ENCODE measurements around the gene STYK1. TPM values are rescaled to one million over a fixed set of nuclear protein-coding genes. Genes with fewer than 3 reads are reported as not detected.

Gene STYK1
- total RNA-seq, 1 donor from 2014 or later, result 0.15 TPM

DNA sequence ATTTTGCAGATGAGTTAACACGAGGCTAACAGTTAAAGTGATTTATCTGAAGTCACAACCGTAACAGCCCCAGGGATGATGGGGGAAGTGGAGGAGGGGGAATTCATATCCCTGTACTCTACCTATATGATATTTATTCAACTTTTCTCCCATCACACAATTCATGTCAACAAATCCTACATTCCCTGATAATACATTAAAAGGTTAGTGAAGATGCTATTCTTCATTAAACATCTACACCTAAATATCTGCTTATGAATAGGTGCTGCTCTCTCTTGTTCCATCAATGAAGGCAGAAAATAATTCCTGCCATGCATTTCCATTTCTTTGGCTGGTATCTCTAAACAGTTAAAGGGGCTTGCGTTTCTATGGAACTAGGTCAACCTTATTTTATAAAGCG lies 42.4 kb upstream of the STYK1 start:
- no peaks in the 10 kb centered on the region for H3K9me3 Mint-ChIP-seq
- no peaks in the 10 kb centered on the region for H3F3A ChIP-seq (ENCODE audit: low read depth)
- no peaks in the 10 kb centered on the region for H3K27me3 ChIP-seq
- H3K4me1 Mint-ChIP-seq, result peaks cover 22% of the 10 kb centered on the region
- no peak overlapping the region for H3K4me3 ChIP-seq
- H4K20me1 ChIP-seq (ENCODE audit: low read depth), result peaks cover 15% of the 10 kb centered on the region
- H3K27ac Mint-ChIP-seq, result no peak overlapping the region
- TF ChIP-seq EZH2phosphoT487 (IDR thresholded peaks at IDR 0.05) (no peak), EZH2 (IDR thresholded peaks at IDR 0.05) (no peak)
- no peak for DNase-seq (ENCODE audit: low spot score)
- no peaks in the 10 kb centered on the region for H3K27me3 Mint-ChIP-seq (ENCODE audit: insufficient read depth, low read depth)
- H3K4me1 ChIP-seq, result peaks cover 45% of the 10 kb centered on the region
- H3K9ac ChIP-seq, result no peak overlapping the region
- no peak overlapping the region for H3K4me2 ChIP-seq
- peaks cover 59% of the 10 kb centered on the region for H3K79me2 ChIP-seq (ENCODE audit: low read depth)
- H2AFZ ChIP-seq (replicated peaks), result no peak overlapping the region
- no peaks in the 10 kb centered on the region for H3K9me3 ChIP-seq (ENCODE audit: low read depth)
- H3K36me3 ChIP-seq, result peaks cover 16% of the 10 kb centered on the region
- H3K36me3 Mint-ChIP-seq, result peaks cover 16% of the 10 kb centered on the region
- H3K4me3 Mint-ChIP-seq, result no peak overlapping the region
- no peak overlapping the region for H3K27ac ChIP-seq

DNA sequence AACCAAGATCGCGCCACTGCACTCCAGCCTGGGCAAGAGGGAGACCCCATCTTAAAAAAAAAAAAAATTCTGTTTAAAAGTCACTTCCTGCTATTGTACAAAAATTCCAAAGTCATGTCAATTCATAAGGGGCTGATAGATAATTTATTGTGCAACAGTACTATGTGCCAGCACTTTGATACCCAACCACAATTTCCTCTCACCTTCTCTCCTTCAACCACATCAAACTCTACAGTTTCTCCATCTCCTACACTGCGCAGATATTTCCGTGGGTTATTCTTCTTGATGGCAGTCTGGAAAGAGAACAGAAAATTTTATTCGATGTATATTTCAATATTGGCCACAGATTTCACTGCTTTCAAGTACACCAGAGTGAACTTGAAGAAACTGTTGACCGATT lies 41.6 kb upstream of the STYK1 start:
- Mint-ChIP-seq H3K4me3 (no peak overlapping the region), H3K36me3 (peaks cover 16% of the 10 kb centered on the region), H3K4me1 (peaks cover 15% of the 10 kb centered on the region), H3K27ac (no peak overlapping the region), H3K27me3 (ENCODE audit: insufficient read depth, low read depth) (no peaks in the 10 kb centered on the region), H3K9me3 (no peaks in the 10 kb centered on the region)
- TF ChIP-seq EZH2phosphoT487 (IDR thresholded peaks at IDR 0.05), result no peak
- H3F3A ChIP-seq (ENCODE audit: low read depth), result no peaks in the 10 kb centered on the region
- H3K27me3 ChIP-seq, result no peaks in the 10 kb centered on the region
- no peak overlapping the region for H3K4me3 ChIP-seq
- peaks cover 18% of the 10 kb centered on the region for H3K36me3 ChIP-seq
- H3K9me3 ChIP-seq (ENCODE audit: low read depth), result no peaks in the 10 kb centered on the region
- H4K20me1 ChIP-seq (ENCODE audit: low read depth), result peaks cover 9% of the 10 kb centered on the region
- H3K79me2 ChIP-seq (ENCODE audit: low read depth), result peaks cover 56% of the 10 kb centered on the region
- peaks cover 38% of the 10 kb centered on the region for H3K4me1 ChIP-seq
- no peak for DNase-seq (ENCODE audit: low spot score)
- no peak overlapping the region for H3K4me2 ChIP-seq
- H3K9ac ChIP-seq, result no peak overlapping the region
- H3K27ac ChIP-seq, result no peak overlapping the region
- H2AFZ ChIP-seq (replicated peaks), result no peak overlapping the region

DNA sequence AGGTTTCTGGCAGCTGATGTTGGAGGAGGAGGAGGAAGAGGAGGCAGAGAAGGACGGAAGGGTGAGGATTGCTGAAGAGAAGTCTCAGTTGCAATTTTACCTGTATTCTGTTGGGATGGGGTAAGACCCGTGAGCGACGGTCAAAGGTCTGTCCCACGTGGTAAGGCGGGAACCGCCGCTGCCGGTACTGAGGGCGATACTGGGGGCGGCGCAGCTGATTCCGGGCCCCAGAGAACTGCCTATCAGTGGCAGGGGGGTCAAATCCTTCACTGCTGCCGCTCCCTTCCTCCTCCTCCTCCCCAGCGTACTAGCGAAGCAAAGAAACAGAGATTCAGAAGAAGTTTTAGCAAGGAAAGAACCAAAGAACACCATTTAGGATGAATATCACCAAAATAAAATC lies 36.0 kb upstream of the STYK1 start:
- no peak overlapping the region for H3K27ac Mint-ChIP-seq
- no peaks in the 10 kb centered on the region for H3K27me3 Mint-ChIP-seq (ENCODE audit: insufficient read depth, low read depth)
- no peak for DNase-seq (ENCODE audit: low spot score)
- no peaks in the 10 kb centered on the region for H3K9me3 ChIP-seq (ENCODE audit: low read depth)
- peaks cover 18% of the 10 kb centered on the region for H3K79me2 ChIP-seq (ENCODE audit: low read depth)
- H3K4me2 ChIP-seq, result no peak overlapping the region
- H3F3A ChIP-seq (ENCODE audit: low read depth), result no peaks in the 10 kb centered on the region
- TF ChIP-seq, protein P1, sequence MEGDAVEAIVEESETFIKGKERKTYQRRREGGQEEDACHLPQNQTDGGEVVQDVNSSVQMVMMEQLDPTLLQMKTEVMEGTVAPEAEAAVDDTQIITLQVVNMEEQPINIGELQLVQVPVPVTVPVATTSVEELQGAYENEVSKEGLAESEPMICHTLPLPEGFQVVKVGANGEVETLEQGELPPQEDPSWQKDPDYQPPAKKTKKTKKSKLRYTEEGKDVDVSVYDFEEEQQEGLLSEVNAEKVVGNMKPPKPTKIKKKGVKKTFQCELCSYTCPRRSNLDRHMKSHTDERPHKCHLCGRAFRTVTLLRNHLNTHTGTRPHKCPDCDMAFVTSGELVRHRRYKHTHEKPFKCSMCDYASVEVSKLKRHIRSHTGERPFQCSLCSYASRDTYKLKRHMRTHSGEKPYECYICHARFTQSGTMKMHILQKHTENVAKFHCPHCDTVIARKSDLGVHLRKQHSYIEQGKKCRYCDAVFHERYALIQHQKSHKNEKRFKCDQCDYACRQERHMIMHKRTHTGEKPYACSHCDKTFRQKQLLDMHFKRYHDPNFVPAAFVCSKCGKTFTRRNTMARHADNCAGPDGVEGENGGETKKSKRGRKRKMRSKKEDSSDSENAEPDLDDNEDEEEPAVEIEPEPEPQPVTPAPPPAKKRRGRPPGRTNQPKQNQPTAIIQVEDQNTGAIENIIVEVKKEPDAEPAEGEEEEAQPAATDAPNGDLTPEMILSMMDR (IDR thresholded peaks at IDR 0.05), result no peak
- TF ChIP-seq EZH2 (IDR thresholded peaks at IDR 0.05), result no peak
- TF ChIP-seq EZH2phosphoT487 (IDR thresholded peaks at IDR 0.05), result no peak
- H3K27me3 ChIP-seq, result no peaks in the 10 kb centered on the region
- no peak overlapping the region for H3K9ac ChIP-seq
- H3K4me1 ChIP-seq, result no peaks in the 10 kb centered on the region
- no peak overlapping the region for H3K4me3 Mint-ChIP-seq
- no peak overlapping the region for H3K27ac ChIP-seq
- no peak overlapping the region for H3K4me3 ChIP-seq
- peaks cover 36% of the 10 kb centered on the region for H3K36me3 ChIP-seq
- no peak overlapping the region for H2AFZ ChIP-seq (replicated peaks)
- H3K36me3 Mint-ChIP-seq, result peaks cover 28% of the 10 kb centered on the region
- no peaks in the 10 kb centered on the region for H3K4me1 Mint-ChIP-seq
- peaks cover 4% of the 10 kb centered on the region for H4K20me1 ChIP-seq (ENCODE audit: low read depth)
- no peaks in the 10 kb centered on the region for H3K9me3 Mint-ChIP-seq

- H3K36me3 ChIP-seq, result peaks cover 36% of the 10 kb centered on the region
Observed at GRCh38 chr12:10708862-10709261, 35.0 kb upstream of the STYK1 start.

More at GRCh38 chr12:10708862-10709261, 35.0 kb upstream of the STYK1 start:
- DNase-seq (ENCODE audit: low spot score), result no peak
- H3K4me1 Mint-ChIP-seq, result no peaks in the 10 kb centered on the region
- Histone ChIP-seq H3K27ac (no peak overlapping the region), H3K4me1 (no peaks in the 10 kb centered on the region), H3K9ac (no peak overlapping the region), H3K4me2 (no peak overlapping the region), H4K20me1 (ENCODE audit: low read depth) (peaks cover 4% of the 10 kb centered on the region), H3K9me3 (ENCODE audit: low read depth) (no peaks in the 10 kb centered on the region), H3K4me3 (no peak overlapping the region), H3K27me3 (no peaks in the 10 kb centered on the region), H3K79me2 (ENCODE audit: low read depth) (peaks cover 18% of the 10 kb centered on the region), H3F3A (ENCODE audit: low read depth) (no peaks in the 10 kb centered on the region), H2AFZ (replicated peaks) (no peak overlapping the region)
- no peak overlapping the region for H3K4me3 Mint-ChIP-seq
- H3K36me3 Mint-ChIP-seq, result peaks cover 32% of the 10 kb centered on the region
- H3K9me3 Mint-ChIP-seq, result no peaks in the 10 kb centered on the region
- H3K27ac Mint-ChIP-seq, result no peak overlapping the region
- TF ChIP-seq, protein P1 (IDR thresholded peaks at IDR 0.05), result no peak
- no peak for TF ChIP-seq EZH2 (IDR thresholded peaks at IDR 0.05)
- TF ChIP-seq EZH2phosphoT487 (IDR thresholded peaks at IDR 0.05), result no peak
- no peaks in the 10 kb centered on the region for H3K27me3 Mint-ChIP-seq (ENCODE audit: insufficient read depth, low read depth)
